GM21529 (cell line): Measurements from ENCODE around the gene DACH1.

Experiments
- ATAC-seq: cut with Tn5 transposase; IDR thresholded peaks from one replicate; pipeline ENCODE4 v1.9.1; 2021; ENCODE audit not compliant: unreplicated experiment

DACH1 gene

DNA sequence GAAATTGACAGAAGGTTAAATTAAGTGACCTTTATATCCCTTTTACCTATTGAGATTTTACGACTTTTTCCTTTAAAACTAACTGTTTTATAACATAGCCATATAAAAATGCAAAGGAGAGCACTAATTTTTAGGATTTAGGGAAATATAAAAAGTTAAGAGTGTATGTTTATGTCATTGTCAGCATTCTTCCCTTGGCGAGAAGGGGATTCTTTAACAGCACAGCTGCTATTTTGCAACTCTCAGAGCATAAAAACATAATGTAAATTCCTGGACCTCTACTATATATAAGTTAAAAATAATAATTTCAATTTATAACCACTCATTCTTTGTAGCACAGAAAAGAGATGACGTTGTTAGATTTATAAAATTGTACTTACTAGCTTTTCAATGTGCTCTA, 363.2 kb downstream of the DACH1 start:
- ATAC-seq: no peak

GRCh38 chr13:71499944-71500514, 367.0 kb downstream of the DACH1 start:
- no peak for ATAC-seq

DNA sequence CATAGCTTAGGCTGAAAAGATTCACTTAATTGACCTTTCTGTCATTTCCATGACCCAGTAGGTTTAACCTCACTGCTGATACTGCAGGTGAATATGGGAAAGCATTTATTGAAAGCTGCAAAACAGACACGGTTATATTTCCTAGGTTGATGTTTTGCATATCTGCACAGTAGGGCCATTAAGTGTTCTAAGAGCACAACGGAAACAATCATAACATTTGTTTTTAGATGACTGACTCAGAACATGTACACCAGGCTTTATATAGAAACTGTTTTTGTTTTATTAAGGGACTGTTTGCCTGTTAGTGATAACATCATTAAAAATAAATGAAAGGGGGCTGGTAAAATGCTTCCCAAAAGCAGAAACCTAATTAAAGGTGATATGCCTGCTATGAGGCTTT, 367.8 kb downstream of the DACH1 start:
- no peak for ATAC-seq

- no peak for ATAC-seq
Observed at GRCh38 chr13:71493189-71493588, 373.8 kb downstream of the DACH1 start.

- no peak for ATAC-seq
Observed at GRCh38 chr13:71492346-71492871, 374.6 kb downstream of the DACH1 start.

DNA sequence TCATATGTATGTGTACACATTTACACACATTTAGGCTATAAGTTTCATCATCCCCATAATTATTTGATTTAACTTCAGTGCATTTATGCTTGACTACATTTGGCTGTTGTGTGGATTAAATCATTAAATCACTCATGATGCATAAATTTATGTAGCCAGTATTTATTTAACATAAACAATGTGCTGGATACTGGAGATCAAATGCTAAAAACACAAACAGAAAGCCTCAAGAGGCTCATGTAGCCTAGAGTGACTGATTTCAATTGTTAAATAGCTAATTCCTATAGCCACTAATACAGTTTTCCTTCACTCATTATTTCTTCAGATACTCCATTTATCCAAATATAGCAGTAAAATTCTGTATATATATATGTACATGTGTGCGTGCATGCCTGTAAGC, 376.0 kb downstream of the DACH1 start:
- ATAC-seq: no peak

GRCh38 chr13:71489041-71489440, 378.0 kb downstream of the DACH1 start:
- ATAC-seq: no peak

GRCh38 chr13:71488201-71488600, 378.8 kb downstream of the DACH1 start:
- no peak for ATAC-seq

DNA sequence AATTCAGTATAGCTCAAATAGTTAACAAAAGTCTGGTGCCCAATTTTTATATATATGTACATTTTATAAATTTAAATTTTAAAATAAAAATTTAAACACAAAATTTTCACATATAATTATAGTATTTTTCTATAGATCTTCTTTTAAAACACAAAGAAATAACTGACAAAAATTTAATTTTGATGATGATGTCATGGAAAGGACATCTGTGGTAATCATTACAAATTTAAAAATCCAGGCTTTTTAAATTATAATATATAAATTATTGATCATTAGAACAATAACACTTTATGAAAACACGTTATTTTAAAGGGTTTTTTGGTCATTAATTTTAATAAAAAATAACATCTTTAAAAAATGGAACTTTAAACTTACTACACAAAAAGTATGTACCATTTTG, 381.1 kb downstream of the DACH1 start:
- no peak for ATAC-seq

DNA sequence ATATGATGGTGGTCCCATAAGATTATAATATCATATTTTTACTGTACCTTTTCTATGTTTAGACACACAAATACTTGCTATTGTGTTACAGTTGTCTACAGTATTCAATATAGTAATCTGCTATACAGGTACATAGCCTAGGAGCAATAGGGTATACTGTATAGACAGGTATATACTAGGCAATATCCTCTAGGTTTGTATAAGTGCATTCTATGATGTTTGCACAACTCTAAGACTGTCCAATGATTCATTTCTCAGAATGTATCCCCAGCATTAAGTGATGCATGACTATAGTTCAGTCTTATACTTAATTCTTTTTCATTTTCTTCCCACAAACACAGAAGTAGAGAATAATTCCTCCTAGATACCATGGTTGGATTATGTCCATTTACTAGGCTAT, 383.3 kb downstream of the DACH1 start:
- ATAC-seq: no peak

DNA sequence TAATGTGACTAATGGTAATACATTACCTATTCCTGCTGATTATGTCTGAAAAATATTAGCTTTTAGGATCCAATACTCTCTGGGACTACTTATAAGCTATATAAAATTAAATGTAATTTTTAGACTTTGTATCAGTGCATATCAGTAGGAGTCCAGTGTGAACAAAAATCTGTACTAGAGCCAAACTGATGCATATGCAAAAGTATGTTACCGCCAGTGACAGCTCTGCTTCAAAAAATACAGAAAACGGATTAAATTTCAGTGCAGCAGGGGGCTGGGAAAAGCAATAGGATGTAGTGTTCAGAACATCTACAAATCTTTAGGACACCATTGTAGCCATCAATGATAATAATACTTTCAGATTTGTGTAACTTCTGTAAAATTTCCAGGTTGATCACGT, 385.5 kb downstream of the DACH1 start:
- no peak for ATAC-seq

DNA sequence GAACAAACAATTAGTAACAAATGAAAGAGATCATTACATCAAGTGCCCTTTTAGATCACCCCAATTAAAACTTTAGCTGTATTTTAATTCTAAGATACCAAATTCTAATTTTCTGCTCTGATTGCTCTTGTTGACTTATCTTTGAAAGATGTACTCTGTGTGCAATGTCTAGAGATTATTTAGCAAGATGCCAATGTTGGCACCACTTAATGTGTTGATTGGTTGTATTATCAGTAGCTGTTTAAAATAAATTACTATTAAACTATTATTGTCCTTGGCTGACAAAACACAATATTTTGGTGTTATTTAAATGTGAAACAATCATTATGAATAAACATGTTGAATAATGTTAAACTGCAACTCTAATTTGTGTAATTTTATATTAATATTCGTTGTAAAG, 386.0 kb downstream of the DACH1 start:
- ATAC-seq: no peak

- ATAC-seq: no peak
Observed at GRCh38 chr13:71477735-71478134, 389.3 kb downstream of the DACH1 start.

DNA sequence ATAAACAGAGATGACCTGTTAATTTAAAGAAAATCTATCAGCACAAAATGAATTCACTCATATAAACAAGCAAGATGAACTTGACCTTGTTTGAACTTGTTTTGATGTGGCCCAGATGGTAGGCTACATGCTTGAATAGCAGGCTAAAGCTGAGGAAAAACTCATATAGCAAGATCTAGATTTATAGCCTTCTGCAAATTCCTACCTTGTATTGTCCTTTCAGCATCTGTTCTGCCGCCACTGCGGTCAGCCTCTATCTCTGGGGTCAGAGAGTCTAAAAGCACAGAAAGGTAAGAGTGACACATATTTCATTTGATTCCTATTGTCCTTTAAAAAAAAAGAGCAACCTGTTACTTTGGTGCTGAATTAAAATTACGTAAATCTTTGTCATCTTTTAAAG, 392.1 kb downstream of the DACH1 start:
- ATAC-seq: no peak

GRCh38 chr13:71469626-71470025, 397.4 kb downstream of the DACH1 start:
- no peak for ATAC-seq

DNA sequence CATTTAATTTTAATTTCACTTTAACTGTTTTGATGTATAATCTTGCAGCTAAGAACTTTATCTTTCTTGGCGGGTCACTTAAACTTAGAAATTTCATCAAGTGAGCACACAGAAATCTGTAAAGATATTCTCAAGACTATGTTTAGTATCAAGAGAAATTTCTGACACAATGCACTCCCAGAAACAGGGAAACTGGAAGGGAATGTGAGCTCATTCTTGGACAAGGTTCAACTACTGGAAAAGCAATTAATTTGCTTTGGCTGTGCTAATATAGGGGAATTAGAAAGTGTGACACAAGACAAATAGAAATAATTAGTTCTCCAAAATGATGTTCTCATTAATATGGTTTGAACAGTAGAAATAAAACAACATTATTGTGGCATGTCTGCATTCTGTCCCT, 402.3 kb downstream of the DACH1 start:
- no peak for ATAC-seq

DNA sequence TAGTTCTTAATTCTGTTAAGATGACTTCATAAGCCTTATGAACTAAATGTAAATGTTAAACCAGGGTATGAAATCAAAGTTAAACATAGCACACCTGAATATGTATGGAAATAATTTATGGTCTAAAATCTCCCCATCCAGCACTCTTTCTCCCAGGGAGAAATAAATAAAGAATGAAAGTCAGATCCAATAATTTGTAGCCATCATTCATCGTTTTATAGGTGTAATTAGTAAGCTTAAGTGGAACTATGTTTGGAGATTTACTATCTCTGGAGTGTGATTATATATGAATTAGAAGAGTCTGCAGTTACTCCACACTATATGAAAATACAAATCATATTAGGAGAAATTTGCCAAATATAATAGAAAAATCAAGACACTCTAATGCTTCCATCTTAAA, 405.1 kb downstream of the DACH1 start:
- ATAC-seq: no peak

- ATAC-seq: no peak
Observed at GRCh38 chr13:71460211-71460610, 406.8 kb downstream of the DACH1 start.

GRCh38 chr13:71459708-71460107, 407.3 kb downstream of the DACH1 start:
- no peak for ATAC-seq

- no peak for ATAC-seq
Observed at GRCh38 chr13:71457645-71458044, 409.4 kb downstream of the DACH1 start.

- no peak for ATAC-seq
Observed at GRCh38 chr13:71456136-71456535, 410.9 kb downstream of the DACH1 start.

DNA sequence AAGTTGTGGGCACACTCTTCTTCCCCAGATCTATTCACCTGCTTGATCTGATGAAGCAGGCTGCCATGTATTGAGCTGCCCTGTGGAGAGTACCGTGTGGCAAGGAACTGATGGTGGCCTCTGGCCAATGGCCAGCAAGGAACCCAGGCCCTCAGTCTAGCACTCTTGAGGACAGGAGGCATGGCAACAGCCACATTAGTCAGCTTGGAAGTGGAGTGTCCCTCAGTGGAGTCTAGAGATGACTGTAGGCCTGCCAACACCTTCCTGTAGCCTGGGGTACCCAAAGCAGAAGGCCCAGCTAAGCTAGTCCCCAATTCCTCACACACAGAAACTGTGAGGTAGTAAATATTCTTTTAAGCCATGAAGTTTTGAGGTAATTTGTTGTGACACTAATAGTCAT, 412.5 kb downstream of the DACH1 start:
- no peak for ATAC-seq

DNA sequence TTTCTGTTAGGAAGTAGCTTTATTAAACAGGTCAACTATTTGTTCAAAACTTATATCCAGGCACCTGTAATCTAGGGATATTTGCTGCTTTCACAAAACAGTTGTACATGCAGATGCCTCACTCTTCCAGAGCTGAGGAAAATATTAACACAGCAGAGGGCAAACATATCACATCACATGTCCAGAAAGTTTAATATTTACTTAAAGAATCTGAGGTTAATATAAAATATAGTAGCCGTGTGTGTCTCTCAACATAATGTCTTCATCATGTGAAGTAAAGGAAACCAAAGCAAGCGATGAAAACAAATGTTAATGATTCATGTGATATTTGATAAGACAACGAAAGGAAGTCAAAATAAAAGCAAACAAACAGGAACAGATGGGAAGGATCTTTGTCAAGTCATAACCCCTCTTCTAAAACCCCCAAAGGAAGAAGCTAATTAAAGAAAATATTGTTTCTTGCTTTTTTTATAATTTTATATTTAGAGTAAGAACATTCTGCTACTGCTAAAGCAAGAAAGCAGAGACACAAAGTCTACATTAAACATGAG, 418.8 kb downstream of the DACH1 start:
- no peak for ATAC-seq
